Amygdala (tissue), 56 donors: Measurements from ENCODE around the gene ABLIM2.
A peak's percentile ranks its signal among the peaks of the same experiment; 100 is the strongest.

Source experiments
- DNase-seq, 56 donors: peaks; one replicate each; lab custom pipeline; 2025; lab: John Stamatoyannopoulos, UW

The ABLIM2 gene

GRCh38 chr4:8160572-8160971 is 2.0 kb upstream of the ABLIM2 start:
- DNase-seq = no peak

GRCh38 chr4:8160233-8160560 is 1.6 kb upstream of the ABLIM2 start:
- no peak for DNase-seq

- peak in 1 of 56 donors; percentile 43 for DNase-seq
Observed at GRCh38 chr4:8159537-8160232, 1.1 kb upstream of the ABLIM2 start.

GRCh38 chr4:8157944-8158709 is 486 bp downstream of the ABLIM2 start:
- DNase-seq = no peak

- DNase-seq = no peak
Observed at GRCh38 chr4:8157496-8157895, 1.1 kb downstream of the ABLIM2 start.

- peak in 1 of 56 donors; percentile 31 for DNase-seq
Observed at GRCh38 chr4:8156617-8157016, 2.0 kb downstream of the ABLIM2 start.

- DNase-seq = no peak
Observed at GRCh38 chr4:8155660-8156421, 2.8 kb downstream of the ABLIM2 start.

GRCh38 chr4:8155048-8155447 is 3.6 kb downstream of the ABLIM2 start:
- DNase-seq = no peak

GRCh38 chr4:8153441-8153840 is 5.2 kb downstream of the ABLIM2 start:
- no peak for DNase-seq

- no peak for DNase-seq
Observed at GRCh38 chr4:8152865-8153257, 5.8 kb downstream of the ABLIM2 start.

- DNase-seq = no peak
Observed at GRCh38 chr4:8152090-8152864, 6.3 kb downstream of the ABLIM2 start.

GRCh38 chr4:8151165-8151650 is 7.4 kb downstream of the ABLIM2 start:
- no peak for DNase-seq

GRCh38 chr4:8150152-8151090 is 8.2 kb downstream of the ABLIM2 start:
- DNase-seq = peak in 5 of 56 donors; percentile 17 to 34 (median 24)

- no peak for DNase-seq
Observed at GRCh38 chr4:8149664-8150063, 8.9 kb downstream of the ABLIM2 start.

GRCh38 chr4:8148785-8149435 is 9.7 kb downstream of the ABLIM2 start:
- no peak for DNase-seq

GRCh38 chr4:8148159-8148558 is 10.5 kb downstream of the ABLIM2 start:
- no peak for DNase-seq

- DNase-seq = no peak
Observed at GRCh38 chr4:8147231-8147970, 11.2 kb downstream of the ABLIM2 start.

GRCh38 chr4:8146157-8146556 is 12.5 kb downstream of the ABLIM2 start:
- DNase-seq = no peak
